ENCODE results near the gene GMDS. TPM values are rescaled to one million over a fixed set of nuclear protein-coding genes. Genes with fewer than 3 reads are reported as not detected.

The GMDS gene
- total RNA-seq, 2 experiments from 2014 or later: 13.9 to 16.4 TPM

- H3K27ac Mint-ChIP-seq: no peak overlapping the region
- CTCF ChIA-PET: no interaction called here
Measured at GRCh38 chr6:2184700-2185455, 60.5 kb downstream of the GMDS start.

GRCh38 chr6:2183752-2184151 lies 61.7 kb downstream of the GMDS start:
- Histone ChIP-seq H3K27ac (ENCODE audit: low read depth in 1 of 2, low read length in 2 of 2) (no peak overlapping the region), H3K9me3 (ENCODE audit: control insufficient read depth in 1 of 2, insufficient read depth in 1 of 2, low read length in 2 of 2) (no peaks in the 10 kb centered on the region), H3K4me1 (ENCODE audit: insufficient read depth, low read length) (no peaks in the 10 kb centered on the region), H3K27me3 (ENCODE audit: control insufficient read depth in 1 of 2, insufficient read depth in 2 of 2, low read length in 2 of 2) (no peaks in the 10 kb centered on the region), H3K4me3 (ENCODE audit: low read length) (no peak overlapping the region), H3K36me3 (ENCODE audit: insufficient read depth, low read length) (no peaks in the 10 kb centered on the region)
- Mint-ChIP-seq H3K4me1 (ENCODE audit: low read depth) (peaks cover 12% of the 10 kb centered on the region), H3K27ac (no peak overlapping the region), H3K27me3 (no peaks in the 10 kb centered on the region), H3K9me3 (no peaks in the 10 kb centered on the region), H3K36me3 (ENCODE audit: low read depth) (no peaks in the 10 kb centered on the region), H3K4me3 (no peak overlapping the region)
- TF ChIP-seq CTCF (IDR thresholded peaks at IDR 0.05): no peak
- DNase-seq (no peak), ATAC-seq (ENCODE audit: poor library complexity) (no peak)
- intact Hi-C loops (cut with DNase I, micrococcal nuclease): no loop called here
- ChIA-PET POLR2A (no interaction called here), CTCF (no interaction called here)

More at GRCh38 chr6:2184700-2185455, 60.5 kb downstream of the GMDS start:
- H3K9me3 ChIP-seq (ENCODE audit: control insufficient read depth in 1 of 2, insufficient read depth in 1 of 2, low read length in 2 of 2): no peaks in the 10 kb centered on the region
- H3K27ac ChIP-seq (ENCODE audit: low read depth in 1 of 2, low read length in 2 of 2): no peak overlapping the region
- Mint-ChIP-seq H3K36me3 (ENCODE audit: low read depth) (no peaks in the 10 kb centered on the region), H3K4me3 (no peak overlapping the region), H3K4me1 (ENCODE audit: low read depth) (peaks cover 21% of the 10 kb centered on the region), H3K9me3 (no peaks in the 10 kb centered on the region), H3K27me3 (no peaks in the 10 kb centered on the region)
- no peak for DNase-seq
- no peaks in the 10 kb centered on the region for H3K4me1 ChIP-seq (ENCODE audit: insufficient read depth, low read length)
- H3K4me3 ChIP-seq (ENCODE audit: low read length): no peak overlapping the region
- TF ChIP-seq CTCF (IDR thresholded peaks at IDR 0.05): no peak
- POLR2A ChIA-PET: no interaction called here
- H3K36me3 ChIP-seq (ENCODE audit: insufficient read depth, low read length): no peaks in the 10 kb centered on the region
- intact Hi-C loops (cut with DNase I, micrococcal nuclease): no loop called here
- H3K27me3 ChIP-seq (ENCODE audit: control insufficient read depth in 1 of 2, insufficient read depth in 2 of 2, low read length in 2 of 2): no peaks in the 10 kb centered on the region
- no peak for ATAC-seq (ENCODE audit: poor library complexity)

GRCh38 chr6:2183246-2183645 lies 62.2 kb downstream of the GMDS start:
- H3K4me1 ChIP-seq (ENCODE audit: insufficient read depth, low read length): no peaks in the 10 kb centered on the region
- peaks cover 1% of the 10 kb centered on the region for H3K36me3 Mint-ChIP-seq (ENCODE audit: low read depth)
- H3K27ac Mint-ChIP-seq: no peak overlapping the region
- H3K4me3 Mint-ChIP-seq: no peak overlapping the region
- ATAC-seq (ENCODE audit: poor library complexity) (no peak), DNase-seq (no peak)
- H3K9me3 Mint-ChIP-seq: no peaks in the 10 kb centered on the region
- intact Hi-C loops (cut with DNase I, micrococcal nuclease): no loop called here
- POLR2A ChIA-PET: no interaction called here
- CTCF ChIA-PET: no interaction called here
- H3K36me3 ChIP-seq (ENCODE audit: insufficient read depth, low read length): no peaks in the 10 kb centered on the region
- H3K27ac ChIP-seq (ENCODE audit: low read depth in 1 of 2, low read length in 2 of 2): no peak overlapping the region
- no peaks in the 10 kb centered on the region for H3K27me3 Mint-ChIP-seq
- peaks cover 7% of the 10 kb centered on the region for H3K4me1 Mint-ChIP-seq (ENCODE audit: low read depth)
- H3K9me3 ChIP-seq (ENCODE audit: control insufficient read depth in 1 of 2, insufficient read depth in 1 of 2, low read length in 2 of 2): peaks cover 0 to 3% of the 10 kb centered on the region in 2 experiments
- H3K4me3 ChIP-seq (ENCODE audit: low read length): no peak overlapping the region
- H3K27me3 ChIP-seq (ENCODE audit: control insufficient read depth in 1 of 2, insufficient read depth in 2 of 2, low read length in 2 of 2): no peaks in the 10 kb centered on the region
- TF ChIP-seq CTCF (IDR thresholded peaks at IDR 0.05): no peak

Measured in CD4-positive, alpha-beta T cell (primary cell).